Measurements from ENCODE around the gene POSTN.
A peak's percentile ranks its signal among the peaks of the same experiment; 100 is the strongest.
"Not testable (repeated sequence)": the region's sequence is repeated elsewhere in the genome, so short reads cannot be mapped to it uniquely, and the experiment has no call there.

POSTN gene

DNA sequence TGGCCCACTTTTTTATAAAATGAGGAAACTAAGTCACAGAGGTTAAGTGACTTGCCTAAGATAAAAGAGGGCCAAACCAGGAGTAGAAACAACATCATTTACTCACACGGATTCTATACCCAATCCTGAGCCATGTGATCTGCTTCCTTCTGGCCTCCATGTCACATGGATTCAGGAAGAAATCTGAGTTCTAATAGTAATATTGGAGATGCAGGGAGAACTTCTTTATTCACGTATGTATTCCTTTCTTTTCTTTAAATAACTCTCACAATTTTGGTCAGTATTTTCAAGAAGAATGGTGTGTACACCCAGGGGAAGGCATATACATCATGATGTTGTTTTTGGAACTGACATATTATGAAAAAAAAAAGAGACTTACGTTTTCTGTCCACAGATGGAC, 1.8 kb downstream of the POSTN start:
- no peak for DNase-seq

DNA sequence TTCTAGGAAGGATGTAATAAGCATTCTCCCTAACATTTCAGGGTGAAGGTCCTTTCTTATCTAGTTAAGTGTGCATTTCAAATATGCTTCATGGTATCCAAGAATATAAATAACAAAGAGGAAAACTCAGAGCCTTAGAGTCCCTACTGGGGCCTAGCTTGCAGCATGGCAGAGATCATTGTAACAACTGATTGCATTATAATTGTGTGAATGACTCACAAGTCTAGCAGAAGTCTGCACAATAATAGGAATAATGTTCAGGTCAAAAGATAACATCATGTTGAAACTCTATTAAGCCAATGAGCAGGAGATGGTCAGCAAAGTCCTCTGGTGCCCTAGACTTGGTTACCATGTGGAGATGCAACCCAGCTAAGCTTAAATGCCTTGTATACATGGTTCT, 3.4 kb downstream of the POSTN start:
- no peak for DNase-seq

DNA sequence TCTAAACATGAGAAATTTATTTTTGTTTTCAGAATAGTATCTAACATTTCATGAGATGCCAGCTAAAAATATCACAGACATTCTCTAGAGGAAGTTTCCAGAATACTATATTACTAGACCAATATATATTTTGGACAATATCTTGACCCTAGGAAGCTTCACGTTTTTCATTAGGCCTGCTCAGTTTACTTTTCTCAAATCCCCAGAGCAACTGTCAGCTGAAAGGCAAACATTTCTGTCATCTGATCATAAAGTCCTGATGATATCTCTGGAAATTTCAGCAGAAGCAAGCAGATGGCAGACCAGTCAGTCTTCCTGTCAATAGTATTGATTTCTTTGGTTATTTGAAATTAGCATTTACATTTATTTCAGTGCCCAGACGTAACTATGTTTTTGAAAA, 4.0 kb downstream of the POSTN start:
- DNase-seq = no peak

GRCh38 chr13:37589381-37589780, 9.2 kb downstream of the POSTN start:
- not testable (repeated sequence) for DNase-seq

DNA sequence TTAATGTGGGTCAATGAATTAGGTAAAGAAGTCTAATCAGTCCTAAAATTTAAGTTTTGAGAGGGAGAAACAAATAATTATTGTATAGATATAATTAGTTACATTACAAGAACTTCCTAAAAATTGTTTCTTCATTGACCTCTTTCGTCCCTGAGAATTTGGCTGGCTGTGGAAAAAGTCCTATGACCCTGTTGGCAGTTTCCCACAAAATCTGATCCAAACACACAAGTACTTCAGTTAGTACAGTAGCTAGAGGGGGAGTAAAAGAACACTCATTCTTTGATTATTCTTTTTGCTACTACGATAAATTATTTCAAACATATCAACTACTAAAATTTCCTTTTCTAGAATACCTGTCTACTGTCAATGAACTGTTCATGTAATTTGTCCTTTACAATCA, 11.3 kb downstream of the POSTN start:
- no peak for DNase-seq

DNA sequence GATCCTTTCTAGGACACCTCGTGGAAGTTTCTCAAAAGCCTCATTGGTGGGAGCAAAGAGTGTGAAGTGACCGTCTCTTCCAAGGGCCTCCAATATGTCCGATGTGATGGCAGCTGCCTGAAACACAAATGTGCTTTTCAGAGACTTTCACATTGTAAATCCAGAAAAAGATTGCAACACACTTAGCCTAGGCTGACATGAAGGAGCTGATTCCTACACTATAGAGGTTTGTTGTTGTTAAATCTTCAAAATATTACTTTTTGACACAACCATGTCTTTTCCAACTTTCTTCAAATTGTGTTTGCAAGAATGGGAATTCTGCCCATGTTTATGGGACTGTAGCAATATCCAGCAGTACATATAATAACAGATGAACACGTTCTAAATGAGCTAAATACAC, 12.4 kb downstream of the POSTN start:
- DNase-seq = no peak

DNA sequence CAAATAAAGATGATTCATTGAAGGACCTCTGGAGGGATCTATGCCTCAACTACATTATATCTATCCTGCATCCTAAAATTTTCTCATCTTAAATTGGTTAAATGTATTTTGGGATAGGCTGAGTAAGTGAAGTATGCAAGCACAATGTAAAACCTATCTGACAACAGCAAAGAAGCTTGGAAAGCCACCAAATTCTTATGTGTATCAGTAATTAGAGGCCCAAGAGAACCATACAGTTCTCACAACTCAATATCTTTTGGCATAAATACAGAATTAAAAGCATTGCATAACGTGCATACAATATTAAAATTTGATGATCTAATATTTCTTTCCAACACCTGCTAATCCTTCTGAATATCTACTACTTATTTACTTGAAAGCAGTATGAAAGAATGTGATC, 13.0 kb downstream of the POSTN start:
- DNase-seq = no peak

GRCh38 chr13:37576601-37577000, 22.0 kb downstream of the POSTN start:
- DNase-seq = no peak

DNA sequence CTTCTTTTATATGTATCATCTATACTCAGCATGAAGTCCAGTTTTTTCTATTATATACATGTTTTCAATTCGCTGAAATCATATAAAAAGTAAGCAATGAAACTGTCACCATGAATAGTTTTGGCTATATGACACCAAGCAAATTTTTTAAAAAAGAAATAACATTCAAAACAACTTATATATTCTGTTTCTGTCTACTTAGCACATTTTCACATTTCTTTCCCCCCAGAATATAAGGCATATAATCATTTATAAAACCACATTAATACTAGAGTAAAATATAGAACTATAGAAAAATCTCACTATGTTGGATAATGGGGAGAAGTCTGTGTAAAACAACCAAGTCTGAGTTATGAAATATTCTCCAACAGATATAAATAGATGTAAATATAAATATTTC, 33.1 kb downstream of the POSTN start:
- no peak for DNase-seq

DNA sequence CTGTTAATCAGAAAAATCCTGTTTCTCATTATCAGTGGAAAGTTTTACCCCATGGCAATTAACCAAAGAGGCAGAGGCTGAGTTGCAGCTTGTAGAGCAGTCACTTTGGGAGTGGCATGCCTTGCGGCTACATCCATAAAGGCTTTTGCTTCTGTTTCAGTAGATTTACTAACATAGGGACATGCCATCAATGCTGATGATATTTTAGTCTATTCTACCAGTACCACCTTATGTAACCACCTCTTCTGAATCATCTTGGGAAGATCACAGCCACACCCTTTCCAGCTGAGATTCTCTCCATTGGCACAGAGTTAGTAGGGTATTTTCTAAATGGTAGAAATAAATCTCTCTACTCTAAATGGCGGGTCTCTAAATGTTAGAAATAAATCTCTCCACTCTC, 37.5 kb downstream of the POSTN start:
- DNase-seq = no peak

DNA sequence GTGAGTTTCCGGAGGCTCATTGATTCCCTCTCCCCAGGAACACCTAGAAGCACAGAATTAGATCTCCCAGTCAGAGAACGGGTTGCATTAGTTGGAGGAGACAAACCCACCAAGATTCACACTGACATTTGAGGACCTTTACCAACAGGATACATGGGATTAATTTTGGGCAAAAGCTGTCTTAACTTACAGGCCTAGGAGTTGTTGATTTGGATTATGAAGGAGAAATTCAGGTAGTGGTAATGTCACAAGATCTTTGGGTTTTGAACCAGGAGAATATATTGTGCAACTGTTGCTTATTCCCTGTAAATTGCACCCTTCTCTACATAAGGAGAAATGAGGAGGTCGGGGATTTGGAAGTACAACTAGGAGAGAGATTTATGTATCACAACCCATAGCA, 38.0 kb downstream of the POSTN start:
- DNase-seq = no peak

- not testable (repeated sequence) for DNase-seq
Observed at GRCh38 chr13:37558766-37559165, 39.8 kb downstream of the POSTN start.

GRCh38 chr13:37546087-37546486, 52.5 kb downstream of the POSTN start:
- DNase-seq = no peak

- no peak for DNase-seq
Observed at GRCh38 chr13:37544995-37545394, 53.6 kb downstream of the POSTN start.

DNA sequence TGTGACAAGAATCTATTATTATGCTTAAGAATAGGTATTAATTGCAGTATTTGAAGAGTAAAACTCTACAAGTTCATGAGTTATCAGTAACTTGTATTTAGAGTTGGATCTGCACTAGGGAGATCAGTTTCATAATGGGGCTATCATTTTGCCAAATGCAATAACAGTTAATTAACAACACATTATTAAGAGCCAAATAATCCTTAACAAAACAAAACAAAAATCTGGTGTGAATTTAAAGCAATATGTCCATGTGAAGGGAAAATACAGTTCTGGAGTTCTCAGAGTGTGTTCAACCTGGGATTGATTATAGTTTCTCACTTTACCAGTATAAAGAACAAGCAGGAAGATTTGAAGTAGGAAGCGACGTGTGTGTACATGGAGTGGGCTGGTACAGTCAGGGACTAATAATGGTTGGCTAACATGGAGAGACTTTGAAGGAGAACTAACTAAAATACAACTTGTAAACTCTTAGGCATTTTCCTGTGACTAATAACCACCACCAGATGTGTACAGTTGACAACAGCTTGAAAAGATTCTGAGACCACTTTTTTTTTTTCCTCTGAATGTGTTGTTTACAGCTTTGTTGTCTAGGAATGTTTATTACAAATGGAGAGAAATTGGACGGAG, 58.5 kb downstream of the POSTN start:
- no peak for DNase-seq

DNA sequence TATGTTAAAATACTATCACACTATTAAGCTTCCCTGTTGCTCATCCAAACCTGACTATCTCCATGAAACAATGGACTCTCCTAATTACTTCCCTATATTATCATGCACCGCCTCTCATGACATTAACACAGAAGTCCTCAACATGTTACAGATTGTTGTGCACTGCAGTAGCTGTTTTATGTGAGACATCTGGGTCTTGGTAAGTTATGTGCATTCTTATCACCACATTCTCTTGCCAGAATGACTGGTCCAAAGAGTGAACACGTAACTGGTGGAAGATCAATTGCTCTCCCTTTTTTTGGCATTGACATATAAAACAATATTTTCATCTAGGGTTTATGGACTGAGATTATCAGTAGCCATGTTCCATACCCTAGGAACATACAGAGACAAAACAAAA, 59.4 kb downstream of the POSTN start:
- no peak for DNase-seq

DNA sequence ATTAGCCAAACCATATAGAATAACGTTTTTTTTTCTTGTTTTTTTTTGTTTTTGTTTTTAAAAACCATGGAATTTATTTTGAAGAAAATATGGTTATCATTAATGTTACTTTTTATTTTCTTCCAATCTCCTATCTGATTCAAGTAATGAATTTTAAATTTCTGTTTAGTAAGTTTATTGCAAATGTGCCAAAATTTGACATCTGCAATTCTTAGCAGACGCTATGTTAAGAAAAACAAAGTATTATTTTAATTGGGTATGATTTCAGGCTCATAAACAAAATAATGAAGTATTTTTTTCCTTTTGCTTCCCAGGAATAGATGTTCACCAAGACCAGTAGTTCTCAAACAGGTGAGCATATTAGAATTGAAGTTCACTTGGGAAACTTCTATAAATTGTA, 63.1 kb downstream of the POSTN start:
- no peak for DNase-seq

GRCh38 chr13:37534676-37535075, 63.9 kb downstream of the POSTN start:
- DNase-seq = no peak

GRCh38 chr13:37534181-37534580, 64.4 kb downstream of the POSTN start:
- DNase-seq = no peak

DNA sequence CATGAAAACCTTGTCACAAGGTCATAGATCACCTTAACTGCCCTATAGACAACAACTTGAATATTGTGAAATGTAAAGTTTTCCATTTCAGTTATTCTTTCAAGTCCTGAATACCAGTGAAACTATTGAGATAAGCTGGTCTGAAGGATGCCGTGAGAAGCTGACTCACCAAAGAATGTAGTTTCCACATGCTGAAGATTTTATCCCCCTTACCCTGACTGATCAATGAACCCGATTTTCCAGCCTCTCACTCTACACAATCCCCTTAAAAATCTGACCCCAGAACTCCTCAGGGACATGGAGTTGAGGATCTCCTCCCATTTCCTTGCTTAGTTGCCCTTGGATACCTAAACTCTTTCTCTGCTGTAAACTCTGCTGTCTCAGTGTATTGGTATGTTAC, 67.5 kb downstream of the POSTN start:
- DNase-seq = no peak

- no peak for DNase-seq
Observed at GRCh38 chr13:37529751-37530385, 68.7 kb downstream of the POSTN start.

GRCh38 chr13:37526710-37527473, 71.7 kb downstream of the POSTN start:
- peak; percentile 39 for DNase-seq

DNA sequence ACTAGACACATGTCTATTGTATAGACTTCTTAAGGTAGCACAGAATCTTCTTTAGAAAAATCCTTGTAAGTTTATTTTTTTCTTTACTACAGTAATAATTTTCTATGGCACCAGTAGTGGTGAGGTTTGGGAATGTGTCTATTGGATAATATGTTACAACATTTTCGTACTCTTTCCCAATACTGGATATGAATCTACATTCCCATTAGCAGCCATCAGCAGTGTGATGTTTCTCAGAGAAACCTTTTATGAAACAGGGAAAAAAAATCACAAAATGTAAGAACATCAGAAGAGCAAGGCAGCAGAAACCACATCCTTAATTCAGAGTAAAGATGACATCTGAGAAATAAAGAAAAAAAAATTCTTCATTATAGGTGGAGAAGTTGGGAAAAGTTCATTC, 83.3 kb downstream of the POSTN start:
- no peak for DNase-seq

All from NCI-H526 treated with DMSO at 0.1 percent for 48 hours (cell line).